GM18861 (cell line): ENCODE measurements around the gene FBXW2.
"Not testable (repeated sequence)": the region's sequence is repeated elsewhere in the genome, so short reads cannot be mapped to it uniquely, and the experiment has no call there.

Source experiments
- ATAC-seq: cut with Tn5 transposase; IDR thresholded peaks from one replicate; pipeline ENCODE4 v1.9.1; 2021; ENCODE audit not compliant: unreplicated experiment

The FBXW2 gene

GRCh38 chr9:120746366-120746765 lies 46.9 kb downstream of the FBXW2 start:
- ATAC-seq, result not testable (repeated sequence)

GRCh38 chr9:120745278-120745677 lies 47.9 kb downstream of the FBXW2 start:
- no peak for ATAC-seq

- ATAC-seq, result no peak
Observed at GRCh38 chr9:120742951-120743416, 50.2 kb downstream of the FBXW2 start.

GRCh38 chr9:120741701-120742100 lies 51.5 kb downstream of the FBXW2 start:
- ATAC-seq, result no peak

- no peak for ATAC-seq
Observed at GRCh38 chr9:120741191-120741590, 52.0 kb downstream of the FBXW2 start.

GRCh38 chr9:120740132-120740531 lies 53.1 kb downstream of the FBXW2 start:
- ATAC-seq, result no peak

- ATAC-seq, result no peak
Observed at GRCh38 chr9:120737416-120738165, 55.6 kb downstream of the FBXW2 start.

GRCh38 chr9:120736881-120737280 lies 56.3 kb downstream of the FBXW2 start:
- no peak for ATAC-seq

GRCh38 chr9:120735415-120736126 lies 57.6 kb downstream of the FBXW2 start:
- ATAC-seq, result no peak

- no peak for ATAC-seq
Observed at GRCh38 chr9:120734607-120735410, 58.4 kb downstream of the FBXW2 start.

- ATAC-seq, result no peak
Observed at GRCh38 chr9:120733190-120733589, 60.0 kb downstream of the FBXW2 start.

GRCh38 chr9:120730654-120731514 lies 62.3 kb downstream of the FBXW2 start:
- no peak for ATAC-seq

- no peak for ATAC-seq
Observed at GRCh38 chr9:120729791-120730241, 63.4 kb downstream of the FBXW2 start.

GRCh38 chr9:120726484-120726883 lies 66.7 kb downstream of the FBXW2 start:
- ATAC-seq, result no peak

- no peak for ATAC-seq
Observed at GRCh38 chr9:120725907-120726306, 67.3 kb downstream of the FBXW2 start.

GRCh38 chr9:120724757-120725400 lies 68.3 kb downstream of the FBXW2 start:
- ATAC-seq, result no peak

- no peak for ATAC-seq
Observed at GRCh38 chr9:120723565-120723964, 69.7 kb downstream of the FBXW2 start.

GRCh38 chr9:120720404-120720803 lies 72.8 kb downstream of the FBXW2 start:
- no peak for ATAC-seq

- no peak for ATAC-seq
Observed at GRCh38 chr9:120718316-120718715, 74.9 kb downstream of the FBXW2 start.

- no peak for ATAC-seq
Observed at GRCh38 chr9:120717176-120717575, 76.0 kb downstream of the FBXW2 start.
